IPS-18c (cell line): ENCODE measurements around the gene PHF21A.
"Not testable (repeated sequence)": the region's sequence is repeated elsewhere in the genome, so short reads cannot be mapped to it uniquely, and the experiment has no call there.

Experiments
- H3K4me3 ChIP-seq: 2 replicates; pipeline ENCODE4 v1.7.0; 2013; ENCODE audit warnings: low read depth, mild to moderate bottlenecking, low read length, moderate library complexity; ENCODE audit not compliant: insufficient read depth
- H3K9me3 ChIP-seq: one replicate; pipeline ENCODE4 v1.6.1; 2013; ENCODE audit warnings: mild to moderate bottlenecking, low read length, moderate library complexity; ENCODE audit not compliant: control insufficient read depth, insufficient read depth

PHF21A gene

GRCh38 chr11:46017341-46017740, 103.9 kb downstream of the PHF21A start:
- Histone ChIP-seq H3K4me3 (no peak overlapping the region), H3K9me3 (no peaks in the 10 kb centered on the region)

GRCh38 chr11:46015941-46016340, 105.3 kb downstream of the PHF21A start:
- no peak overlapping the region for H3K4me3 ChIP-seq
- no peaks in the 10 kb centered on the region for H3K9me3 ChIP-seq

GRCh38 chr11:46014168-46014567, 107.1 kb downstream of the PHF21A start:
- not testable (repeated sequence) for H3K4me3 ChIP-seq, H3K9me3 ChIP-seq

GRCh38 chr11:46012185-46012584, 109.1 kb downstream of the PHF21A start:
- Histone ChIP-seq H3K4me3 (no peak overlapping the region), H3K9me3 (no peaks in the 10 kb centered on the region)

- H3K4me3 ChIP-seq = no peak overlapping the region
- H3K9me3 ChIP-seq = no peaks in the 10 kb centered on the region
These were observed 111.2 kb downstream of the PHF21A start for GRCh38 chr11:46010100-46010499.

GRCh38 chr11:46009647-46010046, 111.6 kb downstream of the PHF21A start:
- Histone ChIP-seq H3K9me3 (no peaks in the 10 kb centered on the region), H3K4me3 (no peak overlapping the region)

GRCh38 chr11:46006418-46007070, 114.7 kb downstream of the PHF21A start:
- Histone ChIP-seq H3K9me3 (no peaks in the 10 kb centered on the region), H3K4me3 (no peak overlapping the region)

- Histone ChIP-seq H3K4me3 (no peak overlapping the region), H3K9me3 (no peaks in the 10 kb centered on the region)
These were observed 117.7 kb downstream of the PHF21A start for GRCh38 chr11:46003572-46003971.

- H3K4me3 ChIP-seq = no peak overlapping the region
- no peaks in the 10 kb centered on the region for H3K9me3 ChIP-seq
These were observed 119.1 kb downstream of the PHF21A start for GRCh38 chr11:46002189-46002588.

GRCh38 chr11:46001448-46001914, 119.8 kb downstream of the PHF21A start:
- no peak overlapping the region for H3K4me3 ChIP-seq

GRCh38 chr11:45997599-45997998, 123.7 kb downstream of the PHF21A start:
- no peak overlapping the region for H3K4me3 ChIP-seq

More at GRCh38 chr11:46001448-46001914, 119.8 kb downstream of the PHF21A start:
- no peaks in the 10 kb centered on the region for H3K9me3 ChIP-seq

GRCh38 chr11:45995342-45995734, 125.9 kb downstream of the PHF21A start:
- H3K4me3 ChIP-seq = no peak overlapping the region

More at GRCh38 chr11:45997599-45997998, 123.7 kb downstream of the PHF21A start:
- H3K9me3 ChIP-seq = no peaks in the 10 kb centered on the region

GRCh38 chr11:45994371-45995341, 126.6 kb downstream of the PHF21A start:
- no peak overlapping the region for H3K4me3 ChIP-seq
- no peaks in the 10 kb centered on the region for H3K9me3 ChIP-seq

More at GRCh38 chr11:45995342-45995734, 125.9 kb downstream of the PHF21A start:
- H3K9me3 ChIP-seq = no peaks in the 10 kb centered on the region

- no peaks in the 10 kb centered on the region for H3K9me3 ChIP-seq
- no peak overlapping the region for H3K4me3 ChIP-seq
These were observed 127.7 kb downstream of the PHF21A start for GRCh38 chr11:45993531-45994001.

GRCh38 chr11:45988921-45989320, 132.3 kb downstream of the PHF21A start:
- H3K4me3 ChIP-seq = no peak overlapping the region
- no peaks in the 10 kb centered on the region for H3K9me3 ChIP-seq

GRCh38 chr11:45985212-45985611, 136.0 kb downstream of the PHF21A start:
- no peaks in the 10 kb centered on the region for H3K9me3 ChIP-seq
- no peak overlapping the region for H3K4me3 ChIP-seq

GRCh38 chr11:45984192-45984591, 137.1 kb downstream of the PHF21A start:
- Histone ChIP-seq H3K9me3 (no peaks in the 10 kb centered on the region), H3K4me3 (no peak overlapping the region)

- H3K9me3 ChIP-seq = no peaks in the 10 kb centered on the region
- H3K4me3 ChIP-seq = no peak overlapping the region
These were observed 137.8 kb downstream of the PHF21A start for GRCh38 chr11:45983471-45983845.
